Common myeloid progenitor, CD34-positive (primary cell): ENCODE results near the gene ADRB1.
A peak's percentile ranks its signal among the peaks of the same experiment; 100 is the strongest.

Experiments
- CTCF ChIA-PET: fragments of 350-600 bp; sonication (Branson Sonifier 250); formaldehyde crosslinking; loops from one replicate; lab custom pipeline; 2021; ENCODE audit warnings: antibody characterized with exemption; lab: Charles Lee
- POLR2A ChIA-PET: fragments of 350-600 bp; sonication (Branson Sonifier 250); formaldehyde crosslinking; loops from one replicate; lab custom pipeline; 2021; ENCODE audit warnings: antibody characterized with exemption; lab: Charles Lee
- DNase-seq, 3 donors: peaks; one replicate each; pipeline versions ENCODE4 v3.0.0 to v3.0.0-alpha.2; 2013
- H3K27ac ChIP-seq, 2 experiments: 1 replicate in 1 of 2; 2 replicates in 1 of 2; pipeline ENCODE4 v1.7.0; 2013; ENCODE audit warnings: inconsistent platforms in 2 of 2, low read length in 2 of 2, mild to moderate bottlenecking in 2 of 2, low read depth in 1 of 2, moderate library complexity in 1 of 2; ENCODE audit not compliant: severe bottlenecking in 2 of 2, insufficient read depth in 1 of 2, poor library complexity in 1 of 2
- H3K27me3 ChIP-seq, 5 experiments: replicated peaks in 2 of 5; 1 replicate in 3 of 5; 2 replicates in 2 of 5; pipeline versions ENCODE4 v1.6.1 to v1.7.0; 2013; ENCODE audit warnings: low read length in 4 of 5, mild to moderate bottlenecking in 2 of 5, moderate library complexity in 2 of 5, inconsistent platforms in 1 of 5; ENCODE audit not compliant: insufficient read depth in 5 of 5, control insufficient read depth in 4 of 5
- H3K36me3 ChIP-seq, 4 experiments: 1 replicate in 2 of 4; 2 replicates in 2 of 4; pipeline versions ENCODE4 v1.6.1 to v1.7.0; 2013; ENCODE audit warnings: low read length in 3 of 4, control low read depth in 1 of 4, mild to moderate bottlenecking in 1 of 4; ENCODE audit not compliant: control insufficient read depth in 4 of 4, insufficient read depth in 4 of 4
- H3K4me1 ChIP-seq, 4 experiments: 1 replicate in 3 of 4; 2 replicates in 1 of 4; pipeline versions ENCODE4 v1.6.1 to v1.7.1; 2013; ENCODE audit warnings: low read length in 3 of 4, mild to moderate bottlenecking in 3 of 4, control low read depth in 1 of 4, inconsistent platforms in 1 of 4, moderate library complexity in 1 of 4; ENCODE audit not compliant: control insufficient read depth in 4 of 4, insufficient read depth in 4 of 4; ENCODE audit errors: control extremely low read depth in 1 of 4
- H3K4me3 ChIP-seq, 7 experiments: 1 replicate in 4 of 7; 2 replicates in 3 of 7; pipeline versions ENCODE4 v1.5.1 to v1.7.0; 2013; ENCODE audit warnings: mild to moderate bottlenecking in 7 of 7, low read length in 6 of 7, moderate library complexity in 6 of 7, inconsistent platforms in 2 of 7, low read depth in 2 of 7, control low read depth in 1 of 7; ENCODE audit not compliant: insufficient read depth in 4 of 7, control insufficient read depth in 1 of 7; ENCODE audit errors: extremely low read depth in 1 of 7
- H3K9me3 ChIP-seq, 5 experiments: 1 replicate in 4 of 5; 2 replicates in 1 of 5; pipeline versions ENCODE4 v1.6.1 to v1.7.1; 2013; ENCODE audit warnings: low read length in 4 of 5, mild to moderate bottlenecking in 2 of 5, inconsistent platforms in 1 of 5, low read depth in 1 of 5, moderate library complexity in 1 of 5; ENCODE audit not compliant: control insufficient read depth in 4 of 5, insufficient read depth in 2 of 5; ENCODE audit errors: control extremely low read depth in 1 of 5
- WGBS: methylation state at CpG from one replicate; pipeline ENCODE4 v1.1.5; 2013; ENCODE audit not compliant: insufficient coverage; 5-methylcytosine and 5-hydroxymethylcytosine counted together

The ADRB1 gene

GRCh38 chr10:114061789-114062188 lies 18.1 kb downstream of the ADRB1 start:
- Histone ChIP-seq H3K4me3 (no peak overlapping the region), H3K4me1 (peaks cover 11 to 77% (median 51%) of the 10 kb centered on the region in 4 experiments), H3K27ac (no peak overlapping the region), H3K36me3 (no peaks in the 10 kb centered on the region), H3K27me3 (no peaks in the 10 kb centered on the region), H3K9me3 (peaks cover 0 to 2% (median 0%) of the 10 kb centered on the region in 5 experiments)
- CTCF ChIA-PET: interaction anchor here (1.0 to 5.0 kb wide), 3 partner anchors 9 to 41 kb away, joined by 3 to 28 read pairs (median 4); no protein-coding TSS in a partner anchor
- 76% methylated on average over 3 of the region's 9 CpGs for WGBS
- POLR2A ChIA-PET: no interaction called here
- peak in 2 of 3 donors; percentile 49 to 56 for DNase-seq

GRCh38 chr10:114064151-114065048 lies 20.7 kb downstream of the ADRB1 start:
- ChIA-PET POLR2A (no interaction called here), CTCF (interaction anchor here (0.9 to 1.2 kb wide), 4 partner anchors 8 to 39 kb away, joined by 3 to 5 read pairs (median 3); no protein-coding TSS in a partner anchor)
- H3K9me3 ChIP-seq: peaks cover 0 to 2% (median 0%) of the 10 kb centered on the region in 5 experiments
- no peaks in the 10 kb centered on the region for H3K27me3 ChIP-seq
- WGBS: 83% methylated on average over 4 of the region's 6 CpGs
- no peak overlapping the region for H3K4me3 ChIP-seq
- no peak overlapping the region for H3K27ac ChIP-seq
- H3K4me1 ChIP-seq: peaks cover 2 to 66% (median 46%) of the 10 kb centered on the region in 4 experiments
- DNase-seq: no peak
- H3K36me3 ChIP-seq: no peaks in the 10 kb centered on the region

- Histone ChIP-seq H3K27me3 (no peaks in the 10 kb centered on the region), H3K36me3 (no peaks in the 10 kb centered on the region), H3K4me1 (peaks cover 3 to 59% (median 42%) of the 10 kb centered on the region in 4 experiments), H3K27ac (no peak overlapping the region), H3K9me3 (no peaks in the 10 kb centered on the region), H3K4me3 (no peak overlapping the region)
- ChIA-PET CTCF (interaction anchor here (0.6 to 1.2 kb wide), 4 partner anchors 12 to 85 kb away, joined by 3 to 5 read pairs (median 3); no protein-coding TSS in a partner anchor), POLR2A (no interaction called here)
- no peak for DNase-seq
- WGBS: 100% methylated on average over 2 of the region's 3 CpGs
Observed at GRCh38 chr10:114065049-114065435, 21.4 kb downstream of the ADRB1 start.

GRCh38 chr10:114068054-114068707 lies 24.5 kb downstream of the ADRB1 start:
- Histone ChIP-seq H3K27me3 (no peaks in the 10 kb centered on the region), H3K36me3 (no peaks in the 10 kb centered on the region), H3K4me3 (no peak overlapping the region), H3K9me3 (no peaks in the 10 kb centered on the region), H3K27ac (no peak overlapping the region), H3K4me1 (peaks cover 3 to 45% (median 30%) of the 10 kb centered on the region in 4 experiments)
- DNase-seq: peak in 2 of 3 donors; percentile 39 to 40
- ChIA-PET POLR2A (no interaction called here), CTCF (interaction anchor here (0.7 to 2.4 kb wide), 4 partner anchors 23 to 165 kb away, joined by 3 to 7 read pairs (median 4); no protein-coding TSS in a partner anchor)
- WGBS: 68% methylated on average over 5 of the region's 6 CpGs

GRCh38 chr10:114070710-114071109 lies 27.0 kb downstream of the ADRB1 start:
- 3% methylated on average over 3 of the region's 5 CpGs for WGBS
- ChIA-PET CTCF (interaction anchor here (1.1 to 1.9 kb wide), 5 partner anchors 9 to 123 kb away, joined by 3 to 5 read pairs (median 3); no protein-coding TSS in a partner anchor), POLR2A (no interaction called here)

GRCh38 chr10:114071178-114071577 lies 27.5 kb downstream of the ADRB1 start:
- POLR2A ChIA-PET: no interaction called here
- H3K27me3 ChIP-seq: no peaks in the 10 kb centered on the region
- peaks cover 6 to 45% (median 26%) of the 10 kb centered on the region in 4 experiments for H3K4me1 ChIP-seq
- H3K27ac ChIP-seq: no peak overlapping the region
- no peak for DNase-seq
- CTCF ChIA-PET: interaction anchor here (0.6 to 1.4 kb wide), 8 partner anchors 9 to 272 kb away, joined by 3 to 4 read pairs (median 3); no protein-coding TSS in a partner anchor
- peaks cover 0 to 2% (median 0%) of the 10 kb centered on the region in 5 experiments for H3K9me3 ChIP-seq
- WGBS: 70% methylated on average over 3 of the region's 4 CpGs
- H3K4me3 ChIP-seq: no peak overlapping the region
- no peaks in the 10 kb centered on the region for H3K36me3 ChIP-seq

More at GRCh38 chr10:114070710-114071109, 27.0 kb downstream of the ADRB1 start:
- Histone ChIP-seq H3K36me3 (no peaks in the 10 kb centered on the region), H3K27ac (no peak overlapping the region), H3K9me3 (peaks cover 0 to under 1% (median 0%) of the 10 kb centered on the region in 5 experiments), H3K4me3 (peak overlapping the region in 1 of 7 experiments; percentile 24), H3K27me3 (no peaks in the 10 kb centered on the region), H3K4me1 (peaks cover 6 to 45% (median 26%) of the 10 kb centered on the region in 4 experiments)
- peak; percentile 43 to 91 (median 86) for DNase-seq
